Trophoblast cell (in vitro differentiated cells and primary cell): ENCODE results near the gene HSF2.
A peak's percentile ranks its signal among the peaks of the same experiment; 100 is the strongest.
"Not testable (repeated sequence)": the region's sequence is repeated elsewhere in the genome, so short reads cannot be mapped to it uniquely, and the experiment has no call there.

Source experiments
- DNase-seq, 2 donors: peaks; one replicate each; pipeline ENCODE4 v3.0.0-alpha.2; 2016
- H2AFZ ChIP-seq: 2 replicates; pipeline ENCODE4 v1.6.1; 2013; ENCODE audit warnings: low read length, moderate library complexity, mild to moderate bottlenecking; ENCODE audit not compliant: insufficient read depth, poor library complexity
- H2AK5ac ChIP-seq: 2 replicates; pipeline ENCODE4 v1.6.1; 2013; ENCODE audit warnings: mild to moderate bottlenecking, low read length
- H2BK120ac ChIP-seq: 2 replicates; pipeline ENCODE4 v1.6.1; 2013; ENCODE audit warnings: low read length, mild to moderate bottlenecking, moderate library complexity; ENCODE audit not compliant: insufficient read depth, poor library complexity
- H2BK12ac ChIP-seq: 2 replicates; pipeline ENCODE4 v1.6.1; 2013; ENCODE audit warnings: mild to moderate bottlenecking, low read length, moderate library complexity
- H2BK5ac ChIP-seq: 2 replicates; pipeline ENCODE4 v1.6.1; 2013; ENCODE audit warnings: low read length, low read depth, moderate library complexity, mild to moderate bottlenecking; ENCODE audit not compliant: poor library complexity
- H3K14ac ChIP-seq: 2 replicates; pipeline ENCODE4 v1.6.1; 2013; ENCODE audit warnings: mild to moderate bottlenecking, low read length
- H3K18ac ChIP-seq: 2 replicates; pipeline ENCODE4 v1.6.1; 2013; ENCODE audit warnings: mild to moderate bottlenecking, low read length
- H3K23ac ChIP-seq: 2 replicates; pipeline ENCODE4 v1.6.1; 2013; ENCODE audit warnings: low read length
- H3K27ac ChIP-seq: 2 replicates; pipeline ENCODE4 v1.5.1; 2013; ENCODE audit warnings: low read depth, mild to moderate bottlenecking, inconsistent platforms, low read length, moderate library complexity
- H3K27me3 ChIP-seq: 2 replicates; pipeline ENCODE4 v1.6.1; 2013; ENCODE audit warnings: inconsistent platforms, mild to moderate bottlenecking, low read length, moderate library complexity; ENCODE audit not compliant: insufficient read depth
- H3K36me3 ChIP-seq, 2 experiments: 1 replicate in 1 of 2; 2 replicates in 1 of 2; pipeline ENCODE4 v1.6.1; 2013; ENCODE audit warnings: low read length in 2 of 2, mild to moderate bottlenecking in 2 of 2, moderate library complexity in 1 of 2; ENCODE audit not compliant: insufficient read depth in 2 of 2, control insufficient read depth in 1 of 2
- H3K4ac ChIP-seq: 2 replicates; pipeline ENCODE4 v1.6.1; 2013; ENCODE audit warnings: low read depth, mild to moderate bottlenecking, low read length, moderate library complexity
- H3K4me1 ChIP-seq, 2 experiments: 1 replicate in 1 of 2; 2 replicates in 1 of 2; pipeline ENCODE4 v1.6.1; 2013; ENCODE audit warnings: low read length in 2 of 2, mild to moderate bottlenecking in 2 of 2, moderate library complexity in 1 of 2; ENCODE audit not compliant: insufficient read depth in 2 of 2, control insufficient read depth in 1 of 2
- H3K4me2 ChIP-seq: 2 replicates; pipeline ENCODE4 v1.6.1; 2013; ENCODE audit warnings: inconsistent platforms, mild to moderate bottlenecking, low read length, moderate library complexity
- H3K4me3 ChIP-seq: 2 replicates; pipeline ENCODE4 v1.5.1; 2013; ENCODE audit warnings: mild to moderate bottlenecking, low read depth, low read length, inconsistent platforms
- H3K79me1 ChIP-seq: one replicate; pipeline ENCODE4 v1.6.1; 2013; ENCODE audit warnings: low read length
- H3K79me2 ChIP-seq: 2 replicates; pipeline ENCODE4 v1.6.1; 2013; ENCODE audit warnings: low read length, mild to moderate bottlenecking; ENCODE audit not compliant: control insufficient read depth, insufficient read depth, poor library complexity
- H3K9ac ChIP-seq: 2 replicates; pipeline ENCODE4 v1.6.1; 2013; ENCODE audit warnings: mild to moderate bottlenecking, low read length
- H3K9me3 ChIP-seq: 2 replicates; pipeline ENCODE4 v1.6.1; 2013; ENCODE audit warnings: low read depth, mild to moderate bottlenecking, control low read depth, inconsistent platforms, low read length; ENCODE audit not compliant: insufficient read depth
- H4K12ac ChIP-seq: 2 replicates; pipeline ENCODE4 v1.6.1; 2013; ENCODE audit warnings: low read depth, mild to moderate bottlenecking, low read length, moderate library complexity
- H4K8ac ChIP-seq: 2 replicates; pipeline ENCODE4 v1.6.1; 2013; ENCODE audit warnings: low read depth, mild to moderate bottlenecking, low read length, moderate library complexity
- H4K91ac ChIP-seq: one replicate; pipeline ENCODE4 v1.6.1; 2013; ENCODE audit warnings: low read depth, mild to moderate bottlenecking, low read length, moderate library complexity
- WGBS: extraction: QIAGEN DNeasy Blood & Tissue Kit; methylation state at CpG from one replicate; pipeline ENCODE4 v1.1.7; 2013; ENCODE audit warnings: missing lambda C conversion rate; ENCODE audit not compliant: insufficient read length, insufficient coverage; ENCODE audit errors: extremely low coverage; 5-methylcytosine and 5-hydroxymethylcytosine counted together

The HSF2 gene

DNA sequence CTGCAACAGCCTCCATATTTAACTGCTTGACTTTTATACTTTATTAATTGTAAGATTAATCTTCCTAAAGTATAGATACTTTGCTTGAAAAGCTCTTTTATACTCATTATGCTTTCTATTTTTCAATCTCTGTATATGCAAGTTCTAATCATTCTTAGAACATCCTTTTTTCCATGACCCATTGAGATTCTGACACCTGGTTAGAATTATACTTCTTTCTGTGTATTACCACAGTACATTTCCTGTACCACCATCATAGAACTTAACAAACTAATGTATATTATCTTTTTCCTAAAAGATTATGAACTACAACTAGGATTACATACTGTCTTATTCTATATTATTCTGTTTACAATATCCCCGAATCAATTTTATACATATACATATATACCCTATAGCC lies 58.6 kb downstream of the HSF2 start:
- Histone ChIP-seq H2AK5ac (no peak overlapping the region), H3K27me3 (no peaks in the 10 kb centered on the region), H4K12ac (no peak overlapping the region), H3K4me3 (no peak overlapping the region), H2BK120ac (no peak overlapping the region), H2BK12ac (no peak overlapping the region), H4K8ac (no peak overlapping the region), H3K36me3 (peaks cover 4 to 6% of the 10 kb centered on the region in 2 experiments), H3K4me1 (peaks cover 0 to 6% of the 10 kb centered on the region in 2 experiments), H3K4ac (no peak overlapping the region), H3K14ac (no peak overlapping the region), H3K27ac (no peak overlapping the region), H3K9ac (no peak overlapping the region), H3K79me2 (peaks cover 3% of the 10 kb centered on the region), H3K9me3 (no peaks in the 10 kb centered on the region), H4K91ac (no peak overlapping the region), H3K4me2 (no peak overlapping the region), H3K18ac (no peak overlapping the region), H2AFZ (no peak overlapping the region), H2BK5ac (no peak overlapping the region), H3K79me1 (no peaks in the 10 kb centered on the region), H3K23ac (no peak overlapping the region)
- no CpG with 5 or more reads among the region's 1 CpG for whole genome bisulfite sequencing
- DNase-seq = no peak

DNA sequence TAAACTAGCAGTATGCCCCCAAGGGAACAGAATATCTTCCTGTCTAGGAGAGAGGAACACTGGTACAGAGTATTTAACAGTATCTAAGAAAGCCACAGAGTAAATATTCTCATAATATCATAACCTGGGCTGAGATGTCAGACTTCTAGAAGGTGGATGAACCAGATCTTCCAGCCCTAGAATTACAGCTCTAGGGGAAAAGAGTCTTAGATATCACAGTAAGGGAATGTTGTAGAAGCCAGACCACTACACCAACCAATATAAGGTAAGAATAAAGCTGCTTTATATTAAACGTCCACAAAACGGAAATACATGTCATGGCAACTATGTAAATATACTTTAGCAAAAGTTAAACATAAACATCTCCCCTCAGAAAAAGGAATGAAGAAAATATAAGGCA lies 59.8 kb downstream of the HSF2 start:
- no peak overlapping the region for H2BK120ac ChIP-seq
- no peak overlapping the region for H3K4me3 ChIP-seq
- H3K18ac ChIP-seq = no peak overlapping the region
- no peak overlapping the region for H3K4ac ChIP-seq
- no peak overlapping the region for H2BK5ac ChIP-seq
- no peak overlapping the region for H4K91ac ChIP-seq
- H3K9ac ChIP-seq = no peak overlapping the region
- peak in 1 of 2 donors; percentile 60 for DNase-seq
- H3K14ac ChIP-seq = no peak overlapping the region
- peaks cover 4 to 6% of the 10 kb centered on the region in 2 experiments for H3K36me3 ChIP-seq
- WGBS = no CpG with 5 or more reads among the region's 2 CpGs
- peak overlapping the region; percentile 45 for H3K4me2 ChIP-seq
- no peaks in the 10 kb centered on the region for H3K27me3 ChIP-seq
- no peak overlapping the region for H4K12ac ChIP-seq
- H3K4me1 ChIP-seq = peaks cover 0 to 6% of the 10 kb centered on the region in 2 experiments
- H3K79me2 ChIP-seq = peaks cover 3% of the 10 kb centered on the region
- H2BK12ac ChIP-seq = no peak overlapping the region
- H2AK5ac ChIP-seq = no peak overlapping the region
- H3K23ac ChIP-seq = no peak overlapping the region
- H3K27ac ChIP-seq = no peak overlapping the region
- H4K8ac ChIP-seq = no peak overlapping the region
- H3K9me3 ChIP-seq = no peaks in the 10 kb centered on the region
- no peak overlapping the region for H2AFZ ChIP-seq
- H3K79me1 ChIP-seq = no peaks in the 10 kb centered on the region

DNA sequence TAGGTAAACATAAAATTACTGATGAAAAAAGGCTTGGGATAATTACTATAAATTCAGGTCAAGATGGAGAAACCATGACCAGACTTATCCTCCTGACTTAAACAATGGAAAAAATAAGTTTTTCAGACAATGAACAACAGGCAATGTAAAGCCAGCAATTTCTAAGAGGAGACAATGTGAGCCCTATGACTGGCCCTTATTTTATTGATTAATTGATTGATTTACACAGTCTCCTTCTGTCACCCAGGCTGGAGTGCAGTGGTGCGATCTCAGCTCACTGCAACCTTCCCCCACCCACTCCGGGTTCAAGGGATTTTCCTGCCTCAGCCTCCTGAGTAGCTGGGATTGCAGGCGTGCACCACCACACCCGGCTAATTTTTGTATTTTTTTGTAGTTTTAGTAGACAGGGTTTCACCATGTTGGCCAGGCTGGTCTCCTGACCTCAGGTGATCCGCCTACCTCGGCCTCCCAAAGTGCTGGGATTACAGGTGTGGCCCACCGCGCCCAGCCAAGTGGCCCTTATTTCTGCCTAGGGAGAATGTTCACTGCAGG lies 60.5 kb downstream of the HSF2 start:
- H2AK5ac ChIP-seq, H3K14ac ChIP-seq, H3K4me2 ChIP-seq, H3K4me3 ChIP-seq, H3K23ac ChIP-seq, H3K9me3 ChIP-seq, H3K27ac ChIP-seq, H3K9ac ChIP-seq, H4K12ac ChIP-seq, H3K27me3 ChIP-seq, H2AFZ ChIP-seq, H4K8ac ChIP-seq, H3K18ac ChIP-seq, H3K79me2 ChIP-seq, H2BK5ac ChIP-seq, H3K79me1 ChIP-seq, DNase-seq, H4K91ac ChIP-seq, H2BK120ac ChIP-seq, H3K4me1 ChIP-seq, H3K36me3 ChIP-seq, H2BK12ac ChIP-seq: not testable (repeated sequence)
- no CpG with 5 or more reads among the region's 8 CpGs for WGBS
- H3K4ac ChIP-seq = peak overlapping the region; percentile 91

DNA sequence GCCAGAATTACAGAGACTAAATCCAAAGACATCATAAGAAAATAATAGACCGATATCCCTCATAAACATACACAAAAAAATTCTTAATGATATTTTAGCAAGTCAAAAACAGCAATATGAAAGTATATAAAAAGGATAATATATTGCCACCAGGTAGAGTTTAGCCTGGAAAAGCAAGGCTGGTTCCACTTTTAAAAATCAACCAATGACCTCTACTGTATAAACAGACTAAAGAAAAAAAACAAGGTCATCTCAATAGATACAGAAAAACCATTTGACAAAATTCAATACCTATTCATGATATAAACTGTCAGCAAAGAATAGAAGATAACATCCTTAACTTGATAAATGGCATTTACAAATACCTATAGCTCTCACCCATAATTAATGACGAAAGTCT lies 62.4 kb downstream of the HSF2 start:
- no peak overlapping the region for H3K27ac ChIP-seq
- H2BK120ac ChIP-seq = no peak overlapping the region
- peaks cover 0 to 9% of the 10 kb centered on the region in 2 experiments for H3K4me1 ChIP-seq
- H3K18ac ChIP-seq = no peak overlapping the region
- H4K8ac ChIP-seq = no peak overlapping the region
- H2AK5ac ChIP-seq = no peak overlapping the region
- no peak overlapping the region for H3K9ac ChIP-seq
- DNase-seq = no peak
- no peak overlapping the region for H2AFZ ChIP-seq
- no peaks in the 10 kb centered on the region for H3K79me1 ChIP-seq
- H3K14ac ChIP-seq = no peak overlapping the region
- no peak overlapping the region for H3K4me2 ChIP-seq
- H3K23ac ChIP-seq = no peak overlapping the region
- H4K91ac ChIP-seq = no peak overlapping the region
- H3K4me3 ChIP-seq = no peak overlapping the region
- WGBS = no CpG with 5 or more reads among the region's 2 CpGs
- no peaks in the 10 kb centered on the region for H3K9me3 ChIP-seq
- no peak overlapping the region for H2BK5ac ChIP-seq
- no peak overlapping the region for H3K4ac ChIP-seq
- H4K12ac ChIP-seq = no peak overlapping the region
- peaks cover 5% of the 10 kb centered on the region for H3K79me2 ChIP-seq
- H2BK12ac ChIP-seq = no peak overlapping the region
- no peaks in the 10 kb centered on the region for H3K27me3 ChIP-seq
- peaks cover 0 to 8% of the 10 kb centered on the region in 2 experiments for H3K36me3 ChIP-seq
